Progenitor cell of endocrine pancreas (in vitro differentiated cells): Measurements from ENCODE around the gene MXD1. TPM values are rescaled to one million over a fixed set of nuclear protein-coding genes. Genes with fewer than 3 reads are reported as not detected.

Experiments used
- DNase-seq: peaks from one replicate; pipeline ENCODE4 v3.0.0; 2021; ENCODE audit warnings: low spot score; ENCODE audit not compliant: unreplicated experiment
- H3K27ac Mint-ChIP-seq: 2 replicates; pipeline ENCODE4 v1.8.0; 2021; ENCODE audit warnings: mild to moderate bottlenecking, moderate library complexity, mixed read lengths
- H3K27me3 Mint-ChIP-seq: 2 replicates; pipeline ENCODE4 v1.8.0; 2021; ENCODE audit warnings: mixed read lengths
- H3K36me3 Mint-ChIP-seq: 2 replicates; pipeline ENCODE4 v1.8.0; 2022; ENCODE audit warnings: mixed read lengths; ENCODE audit not compliant: insufficient read depth
- H3K4me1 Mint-ChIP-seq: 2 replicates; pipeline ENCODE4 v1.8.0; 2021; ENCODE audit warnings: low read depth, mixed read lengths
- H3K4me3 Mint-ChIP-seq: 2 replicates; pipeline ENCODE4 v1.8.0; 2021; ENCODE audit warnings: low read depth, mild to moderate bottlenecking, moderate library complexity, mixed read lengths
- H3K9me3 Mint-ChIP-seq: 2 replicates; pipeline ENCODE4 v1.8.0; 2021; ENCODE audit warnings: low read depth, mixed read lengths
- CTCF ChIP-seq: fragments of 200-600 bp; sonication (generic); IDR thresholded peaks from one replicate; pipeline ENCODE4 v1.5.0; 2021; ENCODE audit warnings: antibody characterized with exemption, mild to moderate bottlenecking; ENCODE audit not compliant: unreplicated experiment
- total RNA-seq: library from RNA; stranded (reverse); gene quantifications from 2 replicates; pipeline ENCODE4 v1.2.1, GENCODE V29; 2021

Gene MXD1
- total RNA-seq, 1 donor from 2014 or later: 10.8 TPM

GRCh38 chr2:69934614-69934908 is 19.7 kb downstream of the MXD1 start:
- Mint-ChIP-seq H3K4me1 (peaks cover 4% of the 10 kb centered on the region), H3K4me3 (no peak overlapping the region), H3K36me3 (peaks cover 20% of the 10 kb centered on the region), H3K9me3 (no peaks in the 10 kb centered on the region), H3K27me3 (no peaks in the 10 kb centered on the region), H3K27ac (no peak overlapping the region)
- no peak for DNase-seq
- TF ChIP-seq CTCF: no peak

- Mint-ChIP-seq H3K4me1 (peaks cover 9% of the 10 kb centered on the region), H3K27me3 (no peaks in the 10 kb centered on the region), H3K9me3 (no peaks in the 10 kb centered on the region), H3K36me3 (peaks cover 22% of the 10 kb centered on the region), H3K27ac (no peak overlapping the region), H3K4me3 (no peak overlapping the region)
- TF ChIP-seq CTCF: no peak
- no peak for DNase-seq
Observed at GRCh38 chr2:69935011-69935410, 20.1 kb downstream of the MXD1 start.

GRCh38 chr2:69936906-69937305 is 22.0 kb downstream of the MXD1 start:
- no peak for TF ChIP-seq CTCF
- Mint-ChIP-seq H3K27ac (no peak overlapping the region), H3K4me1 (peaks cover 12% of the 10 kb centered on the region), H3K36me3 (peaks cover 22% of the 10 kb centered on the region), H3K4me3 (no peak overlapping the region), H3K27me3 (no peaks in the 10 kb centered on the region), H3K9me3 (no peaks in the 10 kb centered on the region)
- no peak for DNase-seq

GRCh38 chr2:69937968-69938367 is 23.1 kb downstream of the MXD1 start:
- DNase-seq: no peak
- no peak overlapping the region for H3K27ac Mint-ChIP-seq
- no peak for TF ChIP-seq CTCF
- H3K4me3 Mint-ChIP-seq: no peak overlapping the region
- H3K9me3 Mint-ChIP-seq: no peaks in the 10 kb centered on the region
- no peaks in the 10 kb centered on the region for H3K27me3 Mint-ChIP-seq
- H3K4me1 Mint-ChIP-seq: peaks cover 12% of the 10 kb centered on the region
- peaks cover 22% of the 10 kb centered on the region for H3K36me3 Mint-ChIP-seq

GRCh38 chr2:69939722-69940121 is 24.8 kb downstream of the MXD1 start:
- H3K27ac Mint-ChIP-seq: peak overlapping the region; percentile 74
- peaks cover 23% of the 10 kb centered on the region for H3K36me3 Mint-ChIP-seq
- no peaks in the 10 kb centered on the region for H3K9me3 Mint-ChIP-seq
- H3K4me1 Mint-ChIP-seq: peaks cover 9% of the 10 kb centered on the region
- DNase-seq: no peak
- no peaks in the 10 kb centered on the region for H3K27me3 Mint-ChIP-seq
- H3K4me3 Mint-ChIP-seq: peak overlapping the region; percentile 21
- TF ChIP-seq CTCF: no peak
